ENCODE measurements around the gene PHGDH.
"Not testable (repeated sequence)": the region's sequence is repeated elsewhere in the genome, so short reads cannot be mapped to it uniquely, and the experiment has no call there.

The PHGDH gene

GRCh38 chr1:119697598-119697997, 14.1 kb upstream of the PHGDH start:
- no peak for DNase-seq (ENCODE audit: low read depth in 2 of 2)

GRCh38 chr1:119700326-119700725, 11.4 kb upstream of the PHGDH start:
- DNase-seq (ENCODE audit: low read depth in 2 of 2) = no peak

- no peak for DNase-seq (ENCODE audit: low read depth in 2 of 2)
These were observed 10.1 kb upstream of the PHGDH start for GRCh38 chr1:119701659-119702058.

GRCh38 chr1:119702384-119702783, 9.3 kb upstream of the PHGDH start:
- no peak for DNase-seq (ENCODE audit: low read depth in 2 of 2)

GRCh38 chr1:119703666-119704450, 7.9 kb upstream of the PHGDH start:
- no peak for DNase-seq (ENCODE audit: low read depth in 2 of 2)

- DNase-seq (ENCODE audit: low read depth in 2 of 2) = not testable (repeated sequence)
These were observed 5.1 kb upstream of the PHGDH start for GRCh38 chr1:119706599-119706998.

- DNase-seq (ENCODE audit: low read depth in 2 of 2) = not testable (repeated sequence)
These were observed 354 bp upstream of the PHGDH start for GRCh38 chr1:119711356-119711803.

- peak; percentile 64 to 65 for DNase-seq (ENCODE audit: low read depth in 2 of 2)
These were observed 756 bp downstream of the PHGDH start for GRCh38 chr1:119712342-119713038.

GRCh38 chr1:119713039-119713748, 1.5 kb downstream of the PHGDH start:
- no peak for DNase-seq (ENCODE audit: low read depth in 2 of 2)

GRCh38 chr1:119713749-119714456, 2.2 kb downstream of the PHGDH start:
- DNase-seq (ENCODE audit: low read depth in 2 of 2) = no peak

GRCh38 chr1:119714583-119714982, 2.8 kb downstream of the PHGDH start:
- no peak for DNase-seq (ENCODE audit: low read depth in 2 of 2)

GRCh38 chr1:119715542-119715941, 3.8 kb downstream of the PHGDH start:
- DNase-seq (ENCODE audit: low read depth in 2 of 2) = no peak

- no peak for DNase-seq (ENCODE audit: low read depth in 2 of 2)
These were observed 6.7 kb downstream of the PHGDH start for GRCh38 chr1:119718409-119718808.

- DNase-seq (ENCODE audit: low read depth in 2 of 2) = no peak
These were observed 7.2 kb downstream of the PHGDH start for GRCh38 chr1:119718972-119719371.

GRCh38 chr1:119720866-119721440, 9.2 kb downstream of the PHGDH start:
- DNase-seq (ENCODE audit: low read depth in 2 of 2) = no peak

GRCh38 chr1:119721896-119722295, 10.2 kb downstream of the PHGDH start:
- DNase-seq (ENCODE audit: low read depth in 2 of 2) = no peak

GRCh38 chr1:119724611-119725218, 13.0 kb downstream of the PHGDH start:
- no peak for DNase-seq (ENCODE audit: low read depth in 2 of 2)

GRCh38 chr1:119725626-119726025, 13.9 kb downstream of the PHGDH start:
- DNase-seq (ENCODE audit: low read depth in 2 of 2) = no peak

- DNase-seq (ENCODE audit: low read depth in 2 of 2) = no peak
These were observed 16.3 kb downstream of the PHGDH start for GRCh38 chr1:119727991-119728390.

- DNase-seq (ENCODE audit: low read depth in 2 of 2) = no peak
These were observed 17.3 kb downstream of the PHGDH start for GRCh38 chr1:119729044-119729443.

- DNase-seq (ENCODE audit: low read depth in 2 of 2) = no peak
These were observed 19.3 kb downstream of the PHGDH start for GRCh38 chr1:119731060-119731459.

Measured in stimulated activated CD8-positive, alpha-beta memory T cell treated with anti-CD3 and anti-CD28 coated beads, Interleukin-15, amount 100 ng/mL, for 48 hours (primary cell).